HCT116 (cell line): Measurements from ENCODE around the gene ACO2. TPM values are rescaled to one million over a fixed set of nuclear protein-coding genes. Genes with fewer than 3 reads are reported as not detected.

Source experiments
- ATAC-seq: fragments of 200-7000 bp; cut with Tn5 transposase; 2 replicates; pipeline ENCODE4 v1.9.1; 2020; ENCODE audit warnings: mild to moderate bottlenecking, moderate library complexity
- BruUV-seq: library from RNA; stranded (reverse); fragments of 400-500 nt; replicated peaks from 2 replicates; lab custom pipeline; 2021; lab: Mats Ljungman, UMichigan
- CTCF ChIA-PET: fragments of 300-600 bp; sonication (Branson Sonifier 250); formaldehyde crosslinking; loops from one replicate; lab custom pipeline; 2021; ENCODE audit warnings: antibody characterized with exemption; lab: Charles Lee
- POLR2A ChIA-PET: fragments of 300-600, 350-600 bp; sonication (Branson Sonifier 250); formaldehyde crosslinking; loops from one replicate; lab custom pipeline; 2021; ENCODE audit warnings: antibody characterized with exemption; lab: Charles Lee
- RAD21 ChIA-PET, 2 experiments: fragments of 300-600 bp; sonication (Branson Sonifier 250); formaldehyde crosslinking; loops; one replicate each; lab custom pipeline; 2023; ENCODE audit warnings: low total read pairs in 2 of 2; ENCODE audit not compliant: uncharacterized antibody in 2 of 2, unreplicated experiment in 2 of 2, low non-redundant PET in 1 of 2; lab: Charles Lee
- DNase-seq: peaks from one replicate; pipeline ENCODE4 v3.0.0-alpha.2; 2010; ENCODE audit warnings: low read depth, low spot score
- H2AFZ ChIP-seq: fragments of 200-600 bp; shearing (Covaris generic), sonication (generic); 2 replicates; pipeline ENCODE4 v1.6.1; 2017; ENCODE audit warnings: low read depth, mixed run types, mixed read lengths, antibody characterized with exemption, low read length; ENCODE audit not compliant: poor library complexity, severe bottlenecking
- H3K27ac ChIP-seq: 2 replicates; pipeline ENCODE4 v1.5.1; 2012; ENCODE audit warnings: low read depth, low read length
- H3K27me3 ChIP-seq: fragments of 200-600 bp; sonication (generic); 2 replicates; pipeline ENCODE4 v1.6.1; 2016; ENCODE audit warnings: mixed run types, low read length, mixed read lengths; ENCODE audit not compliant: insufficient read depth
- H3K36me3 ChIP-seq, 2 experiments: fragments of 200-500 bp in 1 of 2; fragments of 200-600 bp in 1 of 2; sonication (Bioruptor generic) in 1 of 2; sonication (generic) in 1 of 2; 2 replicates each; pipeline versions ENCODE4 v1.5.1 to v1.6.1; 2014 to 2016; ENCODE audit warnings: low read length in 2 of 2, inconsistent platforms in 1 of 2, mixed read lengths in 1 of 2, mixed run types in 1 of 2; ENCODE audit not compliant: insufficient read depth in 2 of 2, control insufficient read depth in 1 of 2
- H3K4me1 ChIP-seq, 2 experiments: fragments of 200-600 bp in 1 of 2; sonication (generic) in 1 of 2; 2 replicates each; pipeline versions ENCODE4 v1.5.1 to v1.6.1; 2012 to 2017; ENCODE audit warnings: low read length in 2 of 2, inconsistent platforms in 1 of 2, mild to moderate bottlenecking in 1 of 2, mixed read lengths in 1 of 2, mixed run types in 1 of 2, moderate library complexity in 1 of 2; ENCODE audit not compliant: insufficient read depth in 2 of 2, control insufficient read depth in 1 of 2
- H3K4me2 ChIP-seq: fragments of 200-600 bp; sonication (generic); 2 replicates; pipeline ENCODE4 v1.6.1; 2017; ENCODE audit warnings: mixed run types, low read length, mixed read lengths
- H3K4me3 ChIP-seq, 2 experiments: fragments of 200-600 bp in 1 of 2; sonication (generic) in 1 of 2; replicated peaks in 1 of 2; 2 replicates each; pipeline ENCODE4 v1.5.1; 2011 to 2016; ENCODE audit warnings: low read length in 2 of 2, control low read depth in 1 of 2, low read depth in 1 of 2, mild to moderate bottlenecking in 1 of 2, mixed read lengths in 1 of 2, mixed run types in 1 of 2
- H3K79me2 ChIP-seq: fragments of 200-600 bp; sonication (generic); 2 replicates; pipeline ENCODE4 v1.6.1; 2017; ENCODE audit warnings: mild to moderate bottlenecking, mixed run types, low read length, moderate library complexity, mixed read lengths; ENCODE audit not compliant: insufficient read depth
- H3K9ac ChIP-seq: fragments of 200-600 bp; sonication (generic); 2 replicates; pipeline ENCODE4 v1.6.1; 2016; ENCODE audit warnings: low read length, mixed read lengths
- H3K9me2 ChIP-seq: fragments of 200-600 bp; sonication (generic), shearing (Covaris generic); 2 replicates; pipeline ENCODE4 v1.6.1; 2017; ENCODE audit warnings: mixed run types, mild to moderate bottlenecking, moderate library complexity; ENCODE audit not compliant: insufficient read depth
- H3K9me3 ChIP-seq, 2 experiments: fragments of 200-500 bp in 1 of 2; fragments of 200-600 bp in 1 of 2; sonication (Bioruptor generic) in 1 of 2; sonication (generic) in 1 of 2; 2 replicates each; pipeline ENCODE4 v1.6.1; 2014 to 2017; ENCODE audit warnings: low read length in 2 of 2, mixed read lengths in 2 of 2, inconsistent platforms in 1 of 2, low read depth in 1 of 2, mild to moderate bottlenecking in 1 of 2, mixed run types in 1 of 2, moderate library complexity in 1 of 2; ENCODE audit not compliant: control insufficient read depth in 1 of 2, insufficient read depth in 1 of 2
- H4K20me1 ChIP-seq: fragments of 200-600 bp; sonication (generic), shearing (Covaris generic); 2 replicates; pipeline ENCODE4 v1.6.1; 2017; ENCODE audit warnings: mixed run types, mild to moderate bottlenecking, moderate library complexity; ENCODE audit not compliant: insufficient read depth
- ATF3 ChIP-seq: IDR thresholded peaks from 2 replicates; pipeline ENCODE4 v1.6.1; 2012
- CEBPB ChIP-seq: IDR thresholded peaks from 2 replicates; pipeline ENCODE4 v1.6.1; 2012; ENCODE audit warnings: low read depth
- CTCF ChIP-seq, 3 experiments: fragments of 200-600 bp in 1 of 3; sonication (generic) in 1 of 3; IDR thresholded peaks in 2 of 3; conservative IDR thresholded peaks in 1 of 3; 2 replicates each; pipeline ENCODE4 v1.5.1; 2012 to 2017; ENCODE audit warnings: low read depth in 2 of 3, low read length in 2 of 3, antibody characterized with exemption in 1 of 3, borderline replicate concordance in 1 of 3, control low read depth in 1 of 3, mild to moderate bottlenecking in 1 of 3, mixed read lengths in 1 of 3, mixed run types in 1 of 3, moderate library complexity in 1 of 3; ENCODE audit not compliant: insufficient read depth in 1 of 3
- EGR1 ChIP-seq: IDR thresholded peaks from 2 replicates; pipeline ENCODE4 v1.6.1; 2012; ENCODE audit warnings: low read depth
- EZH2phosphoT487 ChIP-seq: fragments of 200-600 bp; IDR thresholded peaks from 2 replicates; pipeline ENCODE4 v1.6.1; 2018; ENCODE audit warnings: antibody characterized with exemption, borderline replicate concordance
- POLR2A ChIP-seq: IDR thresholded peaks from 2 replicates; pipeline ENCODE4 v1.7.0; 2011; ENCODE audit warnings: borderline replicate concordance; ENCODE audit not compliant: insufficient read depth, insufficient read length; ENCODE audit errors: extremely low read depth
- RAD21 ChIP-seq: IDR thresholded peaks from 2 replicates; pipeline ENCODE4 v1.6.1; 2012; ENCODE audit warnings: low read depth, mild to moderate bottlenecking
- SIN3A ChIP-seq: IDR thresholded peaks from 2 replicates; pipeline ENCODE4 v1.6.1; 2012; ENCODE audit warnings: low read depth
- SRF ChIP-seq: IDR thresholded peaks from 2 replicates; pipeline ENCODE4 v1.6.1; 2012; ENCODE audit warnings: low read depth
- TCF7L2 ChIP-seq: IDR thresholded peaks from 2 replicates; pipeline ENCODE4 v1.7.0; 2011; ENCODE audit warnings: borderline replicate concordance, inconsistent platforms; ENCODE audit not compliant: insufficient read depth, insufficient read length; ENCODE audit errors: extremely low read depth
- YY1 ChIP-seq: IDR thresholded peaks from 2 replicates; pipeline ENCODE4 v1.6.1; 2011; ENCODE audit warnings: low read length, low read depth, moderate library complexity, mild to moderate bottlenecking; ENCODE audit not compliant: insufficient replicate concordance; ENCODE audit errors: extremely low read depth
- ZFX ChIP-seq: fragments of 450-650 bp; IDR thresholded peaks from 2 replicates; pipeline ENCODE4 v1.6.1; 2017
- intact Hi-C: fragments of 100-400 bp; cut with micrococcal nuclease; formaldehyde crosslinking; loops from 2 replicates; pipeline ENCODE4 v1.10.0; 2022
- total RNA-seq: library from RNA; stranded (reverse); gene quantifications from one replicate; pipeline ENCODE4 v1.2.1, GENCODE V29; 2021; ENCODE audit not compliant: unreplicated experiment
- TF ChIP-seq, protein P1 (sequence below): IDR thresholded peaks from 2 replicates; pipeline ENCODE4 v1.6.1; 2012
- TF ChIP-seq, protein P2 (sequence below): IDR thresholded peaks from 2 replicates; pipeline ENCODE4 v1.6.1; 2012; ENCODE audit warnings: low read depth

Gene ACO2
- total RNA-seq, 1 experiment from 2014 or later, result 108 TPM

- Histone ChIP-seq H3K27ac (no peak overlapping the region), H3K9me2 (no peaks in the 10 kb centered on the region), H3K4me2 (no peak overlapping the region), H4K20me1 (no peaks in the 10 kb centered on the region), H3K27me3 (no peaks in the 10 kb centered on the region), H3K9me3 (no peaks in the 10 kb centered on the region), H3K36me3 (no peaks in the 10 kb centered on the region), H3K4me3 (no peak overlapping the region), H3K79me2 (no peaks in the 10 kb centered on the region), H3K4me1 (peaks cover 10 to 33% of the 10 kb centered on the region in 2 experiments; a peak in 3 of 4 replicates), H2AFZ (no peak overlapping the region), H3K9ac (no peak overlapping the region)
- ChIA-PET CTCF (no interaction called here), POLR2A (no interaction called here), RAD21 (no interaction called here)
- intact Hi-C loops, result no loop called here
- no TSS peak for BruUV-seq
- ATAC-seq (no peak), DNase-seq (no peak)
- TF ChIP-seq, protein P1, sequence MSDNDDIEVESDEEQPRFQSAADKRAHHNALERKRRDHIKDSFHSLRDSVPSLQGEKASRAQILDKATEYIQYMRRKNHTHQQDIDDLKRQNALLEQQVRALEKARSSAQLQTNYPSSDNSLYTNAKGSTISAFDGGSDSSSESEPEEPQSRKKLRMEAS, result no peak
- TF ChIP-seq, protein P2, sequence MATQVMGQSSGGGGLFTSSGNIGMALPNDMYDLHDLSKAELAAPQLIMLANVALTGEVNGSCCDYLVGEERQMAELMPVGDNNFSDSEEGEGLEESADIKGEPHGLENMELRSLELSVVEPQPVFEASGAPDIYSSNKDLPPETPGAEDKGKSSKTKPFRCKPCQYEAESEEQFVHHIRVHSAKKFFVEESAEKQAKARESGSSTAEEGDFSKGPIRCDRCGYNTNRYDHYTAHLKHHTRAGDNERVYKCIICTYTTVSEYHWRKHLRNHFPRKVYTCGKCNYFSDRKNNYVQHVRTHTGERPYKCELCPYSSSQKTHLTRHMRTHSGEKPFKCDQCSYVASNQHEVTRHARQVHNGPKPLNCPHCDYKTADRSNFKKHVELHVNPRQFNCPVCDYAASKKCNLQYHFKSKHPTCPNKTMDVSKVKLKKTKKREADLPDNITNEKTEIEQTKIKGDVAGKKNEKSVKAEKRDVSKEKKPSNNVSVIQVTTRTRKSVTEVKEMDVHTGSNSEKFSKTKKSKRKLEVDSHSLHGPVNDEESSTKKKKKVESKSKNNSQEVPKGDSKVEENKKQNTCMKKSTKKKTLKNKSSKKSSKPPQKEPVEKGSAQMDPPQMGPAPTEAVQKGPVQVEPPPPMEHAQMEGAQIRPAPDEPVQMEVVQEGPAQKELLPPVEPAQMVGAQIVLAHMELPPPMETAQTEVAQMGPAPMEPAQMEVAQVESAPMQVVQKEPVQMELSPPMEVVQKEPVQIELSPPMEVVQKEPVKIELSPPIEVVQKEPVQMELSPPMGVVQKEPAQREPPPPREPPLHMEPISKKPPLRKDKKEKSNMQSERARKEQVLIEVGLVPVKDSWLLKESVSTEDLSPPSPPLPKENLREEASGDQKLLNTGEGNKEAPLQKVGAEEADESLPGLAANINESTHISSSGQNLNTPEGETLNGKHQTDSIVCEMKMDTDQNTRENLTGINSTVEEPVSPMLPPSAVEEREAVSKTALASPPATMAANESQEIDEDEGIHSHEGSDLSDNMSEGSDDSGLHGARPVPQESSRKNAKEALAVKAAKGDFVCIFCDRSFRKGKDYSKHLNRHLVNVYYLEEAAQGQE, result no peak
- TF ChIP-seq POLR2A (no peak), YY1 (no peak), EGR1 (no peak), ZFX (no peak), CTCF (IDR thresholded peaks at IDR 0.05 in 2 of 3, conservative IDR thresholded peaks at IDR 0.05 in 1 of 3; ENCODE audit: borderline replicate concordance in 1 of 3, insufficient read depth in 1 of 3, low read depth in 2 of 3, low read length in 2 of 3) (no peak), TCF7L2 (no peak), SIN3A (no peak), ATF3 (no peak), SRF (no peak), EZH2phosphoT487 (no peak), CEBPB (no peak), RAD21 (no peak)
These were observed 87.6 kb downstream of the ACO2 start for GRCh38 chr22:41556561-41556960.
